NCI-H1417 (cell line): ENCODE data around the gene RTKN.

Source experiments
- DNase-seq, 3 experiments: peaks; one replicate each; lab custom pipeline; 2025; lab: John Stamatoyannopoulos, UW

The RTKN gene

GRCh38 chr2:74439373-74439772 lies 2.4 kb downstream of the RTKN start:
- DNase-seq, result no peak

GRCh38 chr2:74438248-74438647 lies 3.5 kb downstream of the RTKN start:
- DNase-seq, result no peak

- no peak for DNase-seq
These were observed 4.7 kb downstream of the RTKN start for GRCh38 chr2:74436848-74437695.

- no peak for DNase-seq
These were observed 5.5 kb downstream of the RTKN start for GRCh38 chr2:74436111-74436805.

- DNase-seq, result no peak
These were observed 11.2 kb downstream of the RTKN start for GRCh38 chr2:74430502-74430901.

GRCh38 chr2:74429487-74430451 lies 12.0 kb downstream of the RTKN start:
- DNase-seq, result no peak

- DNase-seq, result no peak
These were observed 13.1 kb downstream of the RTKN start for GRCh38 chr2:74428675-74429074.

- DNase-seq, result no peak
These were observed 14.2 kb downstream of the RTKN start for GRCh38 chr2:74427551-74427950.

GRCh38 chr2:74426181-74426758 lies 15.5 kb downstream of the RTKN start:
- DNase-seq, result no peak

GRCh38 chr2:74425523-74425922 lies 16.2 kb downstream of the RTKN start:
- no peak for DNase-seq

GRCh38 chr2:74424995-74425406 lies 16.7 kb downstream of the RTKN start:
- DNase-seq, result no peak

GRCh38 chr2:74424139-74424992 lies 17.4 kb downstream of the RTKN start:
- DNase-seq, result no peak

- DNase-seq, result no peak
These were observed 18.3 kb downstream of the RTKN start for GRCh38 chr2:74423231-74424095.

- DNase-seq, result peak; percentile 87 to 99 (median 99)
These were observed 20.4 kb downstream of the RTKN start, which contains the start of the genes C2orf81 and WDR54 for GRCh38 chr2:74421221-74421870. Gene C2orf81 (minus strand): TSS chr2:74421619. CDS start chr2:74421560, 59 bp downstream. Gene WDR54 (plus strand): TSS chr2:74421730. CDS start chr2:74422154, 424 bp downstream.

GRCh38 chr2:74420443-74421103 lies 21.2 kb downstream of the RTKN start:
- DNase-seq, result peak in 2 of 3 experiments; percentile 68

GRCh38 chr2:74420006-74420405 lies 21.7 kb downstream of the RTKN start:
- no peak for DNase-seq

- no peak for DNase-seq
These were observed 22.4 kb downstream of the RTKN start for GRCh38 chr2:74419345-74419744.

- no peak for DNase-seq
These were observed 23.4 kb downstream of the RTKN start for GRCh38 chr2:74418312-74418711.

- no peak for DNase-seq
These were observed 24.0 kb downstream of the RTKN start for GRCh38 chr2:74417763-74418162.
